Osteoblast (primary cell): Measurements from ENCODE around the gene RNF43. TPM values are rescaled to one million over a fixed set of nuclear protein-coding genes. Genes with fewer than 3 reads are reported as not detected.

ENCODE experiments used
- DNase-seq: peaks from one replicate; pipeline ENCODE4 v3.0.0; 2011; ENCODE audit warnings: low spot score, mixed read lengths; ENCODE audit not compliant: insufficient read length; ENCODE audit errors: missing footprints
- H2AFZ ChIP-seq: 2 replicates; pipeline ENCODE4 v1.6.0; 2011; ENCODE audit warnings: mild to moderate bottlenecking, low read length
- H3K27ac ChIP-seq: 2 replicates; pipeline ENCODE4 v1.5.1; 2011; ENCODE audit warnings: mild to moderate bottlenecking, low read depth, low read length, moderate library complexity
- H3K27me3 ChIP-seq: 2 replicates; pipeline ENCODE4 v1.6.0; 2012; ENCODE audit warnings: mild to moderate bottlenecking, control low read depth, inconsistent platforms, low read length, moderate library complexity; ENCODE audit not compliant: insufficient read depth
- H3K36me3 ChIP-seq: 2 replicates; pipeline ENCODE4 v1.5.1; 2011; ENCODE audit warnings: mild to moderate bottlenecking, low read length, control low read depth, moderate library complexity; ENCODE audit not compliant: insufficient read depth
- H3K4me1 ChIP-seq: 2 replicates; pipeline ENCODE4 v1.5.1; 2011; ENCODE audit warnings: mild to moderate bottlenecking, low read length, control low read depth, moderate library complexity; ENCODE audit not compliant: insufficient read depth
- H3K4me2 ChIP-seq: 2 replicates; pipeline ENCODE4 v1.6.0; 2011; ENCODE audit warnings: mild to moderate bottlenecking, low read length; ENCODE audit not compliant: insufficient read depth
- H3K4me3 ChIP-seq: fragments of 200-600 bp; sonication (generic); 3 replicates; pipeline ENCODE4 v1.5.1; 2012; ENCODE audit warnings: mild to moderate bottlenecking, low read length, inconsistent platforms; ENCODE audit not compliant: insufficient read depth
- H3K79me2 ChIP-seq: 2 replicates; pipeline ENCODE4 v1.6.0; 2012; ENCODE audit warnings: mild to moderate bottlenecking, low read length, control low read depth, inconsistent platforms; ENCODE audit not compliant: insufficient read depth
- H3K9me3 ChIP-seq: 2 replicates; pipeline ENCODE4 v1.5.1; 2011; ENCODE audit warnings: low read depth, low read length, control low read depth
- H4K20me1 ChIP-seq: 2 replicates; pipeline ENCODE4 v1.6.0; 2012; ENCODE audit warnings: mild to moderate bottlenecking, low read length, control low read depth; ENCODE audit not compliant: insufficient read depth
- CTCF ChIP-seq: IDR thresholded peaks from 2 replicates; pipeline ENCODE4 v1.5.1; 2011; ENCODE audit warnings: mild to moderate bottlenecking, low read depth, low read length, moderate library complexity; ENCODE audit errors: extremely low read depth
- total RNA-seq: library from RNA; depleted of rRNA; stranded (reverse); fragments of >200 nt; gene quantifications from 2 replicates; pipeline ENCODE4 v1.2.3, GENCODE V29; 2012

Gene RNF43
- total RNA-seq, 1 donor, result under 0.01 TPM

- TF ChIP-seq CTCF, result no peak
- Histone ChIP-seq H3K36me3 (no peaks in the 10 kb centered on the region), H2AFZ (no peak overlapping the region)
Observed at GRCh38 chr17:58410714-58411407, 6.5 kb downstream of the RNF43 start.

GRCh38 chr17:58409432-58409831 lies 7.9 kb downstream of the RNF43 start:
- DNase-seq, result no peak
- peaks cover 6% of the 10 kb centered on the region for H3K27me3 ChIP-seq
- no peak overlapping the region for H2AFZ ChIP-seq
- no peaks in the 10 kb centered on the region for H3K79me2 ChIP-seq
- no peaks in the 10 kb centered on the region for H3K4me1 ChIP-seq
- H3K27ac ChIP-seq, result no peak overlapping the region
- H3K4me3 ChIP-seq, result no peak overlapping the region
- no peaks in the 10 kb centered on the region for H3K36me3 ChIP-seq
- H3K4me2 ChIP-seq, result no peak overlapping the region
- H4K20me1 ChIP-seq, result no peaks in the 10 kb centered on the region
- no peak for TF ChIP-seq CTCF
- no peaks in the 10 kb centered on the region for H3K9me3 ChIP-seq

More at GRCh38 chr17:58410714-58411407, 6.5 kb downstream of the RNF43 start:
- no peak overlapping the region for H3K27ac ChIP-seq
- no peak overlapping the region for H3K4me3 ChIP-seq
- no peaks in the 10 kb centered on the region for H3K79me2 ChIP-seq
- DNase-seq, result no peak
- H4K20me1 ChIP-seq, result no peaks in the 10 kb centered on the region
- no peak overlapping the region for H3K4me2 ChIP-seq
- H3K4me1 ChIP-seq, result no peaks in the 10 kb centered on the region
- H3K27me3 ChIP-seq, result peaks cover 12% of the 10 kb centered on the region
- no peaks in the 10 kb centered on the region for H3K9me3 ChIP-seq

- DNase-seq, result no peak
- H4K20me1 ChIP-seq, result no peaks in the 10 kb centered on the region
- H3K79me2 ChIP-seq, result no peaks in the 10 kb centered on the region
- TF ChIP-seq CTCF, result no peak
- H2AFZ ChIP-seq, result no peak overlapping the region
- H3K4me3 ChIP-seq, result no peak overlapping the region
- H3K4me1 ChIP-seq, result peaks cover 15% of the 10 kb centered on the region
- H3K27ac ChIP-seq, result no peak overlapping the region
- no peak overlapping the region for H3K4me2 ChIP-seq
- H3K9me3 ChIP-seq, result no peaks in the 10 kb centered on the region
- no peaks in the 10 kb centered on the region for H3K36me3 ChIP-seq
- H3K27me3 ChIP-seq, result peaks cover 2% of the 10 kb centered on the region
Observed at GRCh38 chr17:58403311-58403710, 14.0 kb downstream of the RNF43 start.

GRCh38 chr17:58402679-58403078 lies 14.7 kb downstream of the RNF43 start:
- H3K27ac ChIP-seq, result no peak overlapping the region
- DNase-seq, result no peak
- no peaks in the 10 kb centered on the region for H3K36me3 ChIP-seq
- no peaks in the 10 kb centered on the region for H3K79me2 ChIP-seq
- no peaks in the 10 kb centered on the region for H4K20me1 ChIP-seq
- peaks cover 2% of the 10 kb centered on the region for H3K27me3 ChIP-seq
- no peak overlapping the region for H3K4me3 ChIP-seq
- peaks cover 15% of the 10 kb centered on the region for H3K4me1 ChIP-seq
- H3K4me2 ChIP-seq, result peak overlapping the region; percentile 52
- H2AFZ ChIP-seq, result no peak overlapping the region
- no peaks in the 10 kb centered on the region for H3K9me3 ChIP-seq
- TF ChIP-seq CTCF, result no peak
